Measurements from ENCODE around the gene GALNT18. TPM values are rescaled to one million over a fixed set of nuclear protein-coding genes. Genes with fewer than 3 reads are reported as not detected.

The GALNT18 gene
- total and polyA plus RNA-seq, 5 donors, result 17.5 to 32.2 (median 21.0) TPM

GRCh38 chr11:11533057-11533456 lies 88.7 kb downstream of the GALNT18 start:
- intact Hi-C loops (cut with DNase I), result loop anchor here in 1 of 4 donors (10.0 kb wide), 1 partner anchor 82 kb away; no protein-coding TSS in a partner anchor
- Histone ChIP-seq H3K27me3 (ENCODE audit: control insufficient read depth, insufficient read depth) (no peaks in the 10 kb centered on the region), H3K4me3 (ENCODE audit: low read length) (no peak overlapping the region), H3K4me1 (ENCODE audit: control insufficient read depth, insufficient read depth, low read length) (peaks cover 26% of the 10 kb centered on the region), H3K9me3 (ENCODE audit: control insufficient read depth, low read length) (no peaks in the 10 kb centered on the region), H3K27ac (ENCODE audit: low read length) (peak overlapping the region; percentile 75)
- ATAC-seq, result no peak
- 88% methylated on average over 2 of the region's 2 CpGs for WGBS
- DNase-seq, result no peak

DNA sequence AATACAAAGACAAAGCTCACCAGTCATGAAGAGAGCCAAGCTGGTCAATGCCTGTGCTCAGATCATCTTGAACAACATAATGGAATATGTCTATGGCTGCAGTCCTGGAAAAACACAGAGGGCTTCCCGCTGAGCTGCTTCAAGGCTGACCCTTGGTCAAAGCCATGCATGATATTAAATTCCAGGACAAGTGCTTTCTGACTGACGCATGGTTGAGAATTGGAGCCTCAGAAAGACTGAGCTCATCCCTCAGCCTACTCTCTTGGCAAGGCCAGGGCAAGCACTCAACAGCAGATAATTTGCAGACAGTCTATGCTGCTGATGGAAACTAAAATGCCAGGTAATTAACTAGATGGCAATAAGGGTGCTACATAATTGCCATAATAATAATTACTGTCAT lies 89.2 kb downstream of the GALNT18 start:
- 34% methylated on average over 2 of the region's 2 CpGs for WGBS
- DNase-seq (no peak), ATAC-seq (peak; percentile 61 to 65)
- Histone ChIP-seq H3K4me1 (ENCODE audit: control insufficient read depth, insufficient read depth, low read length) (peaks cover 24% of the 10 kb centered on the region), H3K27me3 (ENCODE audit: control insufficient read depth, insufficient read depth) (no peaks in the 10 kb centered on the region), H3K4me3 (ENCODE audit: low read length) (no peak overlapping the region), H3K27ac (ENCODE audit: low read length) (peak overlapping the region; percentile 75), H3K9me3 (ENCODE audit: control insufficient read depth, low read length) (no peaks in the 10 kb centered on the region)
- intact Hi-C loops (cut with DNase I), result loop anchor here in 1 of 4 donors (10.0 kb wide), 1 partner anchor 82 kb away; no protein-coding TSS in a partner anchor

GRCh38 chr11:11531131-11531908 lies 90.5 kb downstream of the GALNT18 start:
- peaks cover 27% of the 10 kb centered on the region for H3K4me1 ChIP-seq (ENCODE audit: control insufficient read depth, insufficient read depth, low read length)
- H3K27ac ChIP-seq (ENCODE audit: low read length), result no peak overlapping the region

DNA sequence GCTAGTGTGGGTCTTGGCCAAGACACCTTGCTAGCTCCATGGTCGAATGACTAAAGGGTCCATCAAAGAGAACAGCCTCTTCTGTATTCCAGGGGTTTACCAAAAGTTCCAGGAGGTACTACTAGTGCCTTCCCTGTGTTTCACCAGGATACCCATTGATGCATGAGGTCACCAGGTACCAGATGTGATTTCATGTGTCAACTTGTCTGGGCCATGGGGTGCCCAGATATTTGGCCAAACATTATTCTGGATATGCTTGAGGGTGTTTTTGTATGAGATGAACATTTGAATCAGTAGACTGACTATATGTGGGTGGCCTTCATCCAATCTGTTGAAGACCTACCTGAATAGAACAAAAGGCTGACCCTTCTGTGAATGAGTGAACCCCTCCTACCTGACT lies 92.8 kb downstream of the GALNT18 start:
- no peak for ATAC-seq
- Histone ChIP-seq H3K27me3 (ENCODE audit: control insufficient read depth, insufficient read depth) (no peaks in the 10 kb centered on the region), H3K27ac (ENCODE audit: low read length) (no peak overlapping the region), H3K4me3 (ENCODE audit: low read length) (no peak overlapping the region), H3K9me3 (ENCODE audit: control insufficient read depth, low read length) (no peaks in the 10 kb centered on the region), H3K4me1 (ENCODE audit: control insufficient read depth, insufficient read depth, low read length) (peaks cover 25% of the 10 kb centered on the region)
- WGBS, result 96% methylated on average over 1 of the region's 1 CpG
- intact Hi-C loops (cut with DNase I), result no loop called here
- no peak for DNase-seq

More at GRCh38 chr11:11531131-11531908, 90.5 kb downstream of the GALNT18 start:
- Histone ChIP-seq H3K9me3 (ENCODE audit: control insufficient read depth, low read length) (no peaks in the 10 kb centered on the region), H3K4me3 (ENCODE audit: low read length) (no peak overlapping the region), H3K27me3 (ENCODE audit: control insufficient read depth, insufficient read depth) (no peaks in the 10 kb centered on the region)
- ATAC-seq (peak; percentile 9 to 15), DNase-seq (peak in 1 of 3 donors; percentile 64)
- WGBS, result 84% methylated on average over 11 of the region's 11 CpGs
- intact Hi-C loops (cut with DNase I), result loop anchor here in 1 of 4 donors (10.0 kb wide), 1 partner anchor 83 kb away; no protein-coding TSS in a partner anchor

DNA sequence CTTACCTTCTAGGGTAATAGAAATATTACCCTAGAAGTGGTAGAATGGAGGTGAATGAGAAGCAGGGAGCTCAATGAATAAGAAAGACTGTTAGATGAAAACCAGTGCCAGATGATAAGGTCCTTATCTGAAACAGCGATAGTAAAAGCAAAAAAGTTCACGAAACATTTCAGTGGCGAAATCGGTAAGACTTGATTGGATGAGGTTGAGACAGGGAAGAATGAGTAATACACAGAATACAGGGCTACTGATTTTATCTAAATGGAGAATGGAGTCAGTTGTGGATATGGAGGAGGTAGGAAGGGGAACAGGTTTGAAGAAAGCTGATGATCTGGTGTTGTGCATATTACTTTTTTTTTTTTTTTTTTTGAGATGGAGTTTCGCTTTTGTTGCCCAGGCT lies 96.5 kb downstream of the GALNT18 start:
- Histone ChIP-seq H3K27me3 (ENCODE audit: control insufficient read depth, insufficient read depth) (no peaks in the 10 kb centered on the region), H3K27ac (ENCODE audit: low read length) (no peak overlapping the region), H3K4me3 (ENCODE audit: low read length) (no peak overlapping the region), H3K9me3 (ENCODE audit: control insufficient read depth, low read length) (no peaks in the 10 kb centered on the region), H3K4me1 (ENCODE audit: control insufficient read depth, insufficient read depth, low read length) (peaks cover 10% of the 10 kb centered on the region)
- intact Hi-C loops (cut with DNase I), result no loop called here
- peak in 1 of 2 donors; percentile 51 for ATAC-seq
- no peak for DNase-seq
- 85% methylated on average over 5 of the region's 5 CpGs for WGBS

- Histone ChIP-seq H3K27ac (ENCODE audit: low read length) (no peak overlapping the region), H3K9me3 (ENCODE audit: control insufficient read depth, low read length) (no peaks in the 10 kb centered on the region), H3K4me3 (ENCODE audit: low read length) (no peak overlapping the region), H3K27me3 (ENCODE audit: control insufficient read depth, insufficient read depth) (no peaks in the 10 kb centered on the region), H3K4me1 (ENCODE audit: control insufficient read depth, insufficient read depth, low read length) (peaks cover 10% of the 10 kb centered on the region)
- ATAC-seq (no peak), DNase-seq (no peak)
- WGBS, result 79% methylated on average over 5 of the region's 5 CpGs
- intact Hi-C loops (cut with DNase I), result no loop called here
These were observed 97.3 kb downstream of the GALNT18 start for GRCh38 chr11:11524436-11525061.

GRCh38 chr11:11522591-11522990 lies 99.2 kb downstream of the GALNT18 start:
- intact Hi-C loops (cut with DNase I), result no loop called here
- WGBS, result 95% methylated on average over 4 of the region's 4 CpGs
- DNase-seq (no peak), ATAC-seq (no peak)
- Histone ChIP-seq H3K27me3 (ENCODE audit: control insufficient read depth, insufficient read depth) (no peaks in the 10 kb centered on the region), H3K4me1 (ENCODE audit: control insufficient read depth, insufficient read depth, low read length) (peaks cover 10% of the 10 kb centered on the region), H3K9me3 (ENCODE audit: control insufficient read depth, low read length) (no peaks in the 10 kb centered on the region), H3K27ac (ENCODE audit: low read length) (no peak overlapping the region), H3K4me3 (ENCODE audit: low read length) (no peak overlapping the region)

GRCh38 chr11:11521306-11522002 lies 100.4 kb downstream of the GALNT18 start:
- Histone ChIP-seq H3K9me3 (ENCODE audit: control insufficient read depth, low read length) (no peaks in the 10 kb centered on the region), H3K4me3 (ENCODE audit: low read length) (no peak overlapping the region), H3K4me1 (ENCODE audit: control insufficient read depth, insufficient read depth, low read length) (peaks cover 7% of the 10 kb centered on the region), H3K27me3 (ENCODE audit: control insufficient read depth, insufficient read depth) (no peaks in the 10 kb centered on the region), H3K27ac (ENCODE audit: low read length) (no peak overlapping the region)
- no peak for ATAC-seq
- intact Hi-C loops (cut with DNase I), result no loop called here
- DNase-seq, result no peak
- WGBS, result 72% methylated on average over 13 of the region's 13 CpGs

- no peak overlapping the region for H3K27ac ChIP-seq (ENCODE audit: low read length)
These were observed 101.4 kb downstream of the GALNT18 start for GRCh38 chr11:11520231-11521015.

DNA sequence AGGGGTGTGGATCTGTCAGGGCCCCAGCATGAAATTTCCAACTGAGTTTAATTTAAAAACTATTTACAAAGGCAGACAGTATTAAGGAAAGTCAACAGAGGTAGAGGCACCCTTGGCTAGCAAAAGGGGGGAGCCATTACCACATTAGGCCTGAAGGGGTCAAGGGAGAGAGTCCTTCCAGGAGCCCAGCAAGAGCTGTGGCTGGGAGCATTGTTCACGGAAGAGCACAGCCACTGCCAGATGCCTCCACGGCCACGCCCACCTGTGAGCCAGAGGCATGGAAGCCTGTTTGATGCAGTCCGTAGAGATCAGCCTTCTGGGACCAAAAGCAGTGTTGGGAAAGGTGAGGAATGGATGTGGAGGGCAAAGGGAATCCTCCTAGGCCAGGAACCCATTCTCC lies 102.6 kb downstream of the GALNT18 start:
- peaks cover 11% of the 10 kb centered on the region for H3K4me1 ChIP-seq (ENCODE audit: control insufficient read depth, insufficient read depth, low read length)
- 74% methylated on average over 4 of the region's 4 CpGs for WGBS

More at GRCh38 chr11:11520231-11521015, 101.4 kb downstream of the GALNT18 start:
- intact Hi-C loops (cut with DNase I), result no loop called here
- DNase-seq (no peak), ATAC-seq (peak; percentile 13 to 32)
- Histone ChIP-seq H3K4me1 (ENCODE audit: control insufficient read depth, insufficient read depth, low read length) (peaks cover 11% of the 10 kb centered on the region), H3K9me3 (ENCODE audit: control insufficient read depth, low read length) (no peaks in the 10 kb centered on the region), H3K4me3 (ENCODE audit: low read length) (no peak overlapping the region), H3K27me3 (ENCODE audit: control insufficient read depth, insufficient read depth) (no peaks in the 10 kb centered on the region)
- 68% methylated on average over 14 of the region's 14 CpGs for WGBS

More for the DNA sequence above, 102.6 kb downstream of the GALNT18 start:
- intact Hi-C loops (cut with DNase I), result no loop called here
- H3K4me3 ChIP-seq (ENCODE audit: low read length), result no peak overlapping the region
- H3K9me3 ChIP-seq (ENCODE audit: control insufficient read depth, low read length), result no peaks in the 10 kb centered on the region
- no peak for DNase-seq
- H3K27me3 ChIP-seq (ENCODE audit: control insufficient read depth, insufficient read depth), result no peaks in the 10 kb centered on the region
- H3K27ac ChIP-seq (ENCODE audit: low read length), result no peak overlapping the region
- peak in 1 of 2 donors; percentile 52 for ATAC-seq
